Astrocyte of the cerebellum (primary cell): ENCODE measurements around the gene FAM227B.
A peak's percentile ranks its signal among the peaks of the same experiment; 100 is the strongest.

Experiments used
- DNase-seq: peaks from one replicate; pipeline ENCODE4 v3.0.0-alpha.2; 2011; ENCODE audit warnings: low read depth
- H3K4me3 ChIP-seq: 2 replicates; pipeline ENCODE4 v1.5.1; 2011; ENCODE audit warnings: mild to moderate bottlenecking, low read depth, low read length, moderate library complexity
- CTCF ChIP-seq: IDR thresholded peaks from 2 replicates; pipeline ENCODE4 v1.5.1; 2012; ENCODE audit warnings: low read length, low read depth, moderate library complexity, mild to moderate bottlenecking; ENCODE audit errors: missing control alignments
- in situ Hi-C: cut with HindIII; loops from 2 replicates; pipeline ENCODE4 v1.10.0; 2017; ENCODE audit warnings: low sequenced_read_pairs

The FAM227B gene

GRCh38 chr15:49649987-49650386 is 29.4 kb upstream of the FAM227B start:
- no peak overlapping the region for H3K4me3 ChIP-seq
- no peak for TF ChIP-seq CTCF
- in situ Hi-C loops: no loop called here
- no peak for DNase-seq

GRCh38 chr15:49646891-49647290 is 26.3 kb upstream of the FAM227B start:
- in situ Hi-C loops: no loop called here
- H3K4me3 ChIP-seq: no peak overlapping the region
- no peak for TF ChIP-seq CTCF
- no peak for DNase-seq

GRCh38 chr15:49645941-49646340 is 25.3 kb upstream of the FAM227B start:
- peak; percentile 59 for DNase-seq
- no peak overlapping the region for H3K4me3 ChIP-seq
- in situ Hi-C loops: no loop called here
- TF ChIP-seq CTCF: no peak

GRCh38 chr15:49645277-49645676 is 24.7 kb upstream of the FAM227B start:
- no peak for TF ChIP-seq CTCF
- H3K4me3 ChIP-seq: no peak overlapping the region
- DNase-seq: no peak
- in situ Hi-C loops: no loop called here

GRCh38 chr15:49644364-49644794 is 23.8 kb upstream of the FAM227B start:
- no peak overlapping the region for H3K4me3 ChIP-seq
- no peak for TF ChIP-seq CTCF
- DNase-seq: no peak
- in situ Hi-C loops: no loop called here

- TF ChIP-seq CTCF: no peak
- no peak overlapping the region for H3K4me3 ChIP-seq
- in situ Hi-C loops: no loop called here
- DNase-seq: no peak
Measured at GRCh38 chr15:49637857-49638256, 17.2 kb upstream of the FAM227B start.

GRCh38 chr15:49628379-49628778 is 7.8 kb upstream of the FAM227B start:
- H3K4me3 ChIP-seq: no peak overlapping the region
- no peak for TF ChIP-seq CTCF
- in situ Hi-C loops: no loop called here
- DNase-seq: no peak
